ENCODE data around the gene HSPA12A.

HSPA12A gene, protein sequence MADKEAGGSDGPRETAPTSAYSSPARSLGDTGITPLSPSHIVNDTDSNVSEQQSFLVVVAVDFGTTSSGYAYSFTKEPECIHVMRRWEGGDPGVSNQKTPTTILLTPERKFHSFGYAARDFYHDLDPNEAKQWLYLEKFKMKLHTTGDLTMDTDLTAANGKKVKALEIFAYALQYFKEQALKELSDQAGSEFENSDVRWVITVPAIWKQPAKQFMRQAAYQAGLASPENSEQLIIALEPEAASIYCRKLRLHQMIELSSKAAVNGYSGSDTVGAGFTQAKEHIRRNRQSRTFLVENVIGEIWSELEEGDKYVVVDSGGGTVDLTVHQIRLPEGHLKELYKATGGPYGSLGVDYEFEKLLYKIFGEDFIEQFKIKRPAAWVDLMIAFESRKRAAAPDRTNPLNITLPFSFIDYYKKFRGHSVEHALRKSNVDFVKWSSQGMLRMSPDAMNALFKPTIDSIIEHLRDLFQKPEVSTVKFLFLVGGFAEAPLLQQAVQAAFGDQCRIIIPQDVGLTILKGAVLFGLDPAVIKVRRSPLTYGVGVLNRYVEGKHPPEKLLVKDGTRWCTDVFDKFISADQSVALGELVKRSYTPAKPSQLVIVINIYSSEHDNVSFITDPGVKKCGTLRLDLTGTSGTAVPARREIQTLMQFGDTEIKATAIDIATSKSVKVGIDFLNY

DNA sequence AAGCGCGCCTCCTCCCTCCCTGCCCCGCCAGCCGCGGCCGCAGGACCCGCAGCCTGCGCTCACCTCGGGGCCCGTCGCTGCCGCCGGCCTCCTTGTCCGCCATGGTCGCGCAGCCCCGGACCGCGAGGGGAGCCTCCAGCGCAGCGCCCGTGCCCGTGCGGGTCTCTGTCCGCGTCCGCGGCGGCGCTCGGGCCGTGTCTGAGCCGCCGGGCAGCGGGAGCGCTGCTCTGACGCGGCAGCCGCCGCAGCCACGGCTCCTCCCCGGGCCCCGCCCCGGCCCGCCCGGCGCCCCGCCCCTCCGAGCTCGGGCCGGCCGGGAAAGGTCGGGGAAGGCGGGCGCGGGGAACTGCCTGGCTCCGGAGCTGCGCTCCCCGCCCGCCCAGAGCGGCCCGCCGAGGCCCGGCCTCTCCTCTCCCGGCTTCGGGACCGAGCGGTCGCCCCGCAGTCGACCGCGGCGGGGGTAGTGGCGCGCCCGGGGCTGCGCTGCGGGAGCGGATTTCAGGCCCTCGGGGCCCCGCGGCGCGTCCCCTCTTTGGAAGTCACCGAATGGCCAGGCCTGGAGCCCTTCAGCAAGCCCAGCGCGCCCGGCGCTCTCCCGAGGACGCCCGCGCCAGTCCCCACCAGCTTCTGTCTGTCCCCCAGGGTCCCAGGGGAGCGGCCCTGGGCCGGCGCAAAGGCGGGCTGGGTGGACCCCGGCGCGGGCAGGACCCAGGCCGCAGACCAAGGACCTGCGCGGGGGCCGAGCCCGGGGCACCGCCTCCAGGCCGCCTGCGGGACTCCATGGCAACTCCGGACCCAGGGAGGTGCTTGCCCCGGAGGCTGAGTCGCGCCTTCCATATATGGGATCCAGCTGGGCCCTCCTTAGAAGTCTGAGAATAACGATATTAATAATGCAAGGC lies at the start of gene HSPA12A:
HSPA12A (minus strand) TSS at position 200 of the 899 bp plus-strand sequence; CDS start at position 103, 97 bp downstream.
- no peak for TF ChIP-seq GATA3 (IDR thresholded peaks at IDR 0.05; ENCODE audit: low read depth, low read length)
- TF ChIP-seq GATA2 (IDR thresholded peaks at IDR 0.05; ENCODE audit: low read depth, low read length), result no peak

DNA sequence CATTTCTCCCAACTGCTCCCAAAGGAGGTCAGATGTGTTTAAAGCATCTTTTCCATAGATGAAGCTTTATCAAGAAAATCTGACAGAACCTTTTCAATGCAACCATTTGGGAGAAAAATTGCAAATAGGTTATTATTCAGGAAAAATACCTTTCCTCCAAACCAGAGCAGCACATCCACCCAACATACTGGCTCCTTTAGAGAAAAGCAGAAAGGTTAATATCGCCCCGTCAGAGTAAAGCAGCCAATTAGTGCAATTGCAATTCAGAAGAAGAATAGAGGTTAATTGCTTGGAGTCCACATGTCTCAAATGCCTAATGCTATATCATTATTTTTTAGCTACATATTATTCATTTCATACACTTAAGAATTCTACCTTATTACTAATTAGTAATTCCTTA lies 48.9 kb upstream of the HSPA12A start:
- TF ChIP-seq GATA2 (IDR thresholded peaks at IDR 0.05; ENCODE audit: low read depth, low read length), result no peak
- no peak for TF ChIP-seq GATA3 (IDR thresholded peaks at IDR 0.05; ENCODE audit: low read depth, low read length)

DNA sequence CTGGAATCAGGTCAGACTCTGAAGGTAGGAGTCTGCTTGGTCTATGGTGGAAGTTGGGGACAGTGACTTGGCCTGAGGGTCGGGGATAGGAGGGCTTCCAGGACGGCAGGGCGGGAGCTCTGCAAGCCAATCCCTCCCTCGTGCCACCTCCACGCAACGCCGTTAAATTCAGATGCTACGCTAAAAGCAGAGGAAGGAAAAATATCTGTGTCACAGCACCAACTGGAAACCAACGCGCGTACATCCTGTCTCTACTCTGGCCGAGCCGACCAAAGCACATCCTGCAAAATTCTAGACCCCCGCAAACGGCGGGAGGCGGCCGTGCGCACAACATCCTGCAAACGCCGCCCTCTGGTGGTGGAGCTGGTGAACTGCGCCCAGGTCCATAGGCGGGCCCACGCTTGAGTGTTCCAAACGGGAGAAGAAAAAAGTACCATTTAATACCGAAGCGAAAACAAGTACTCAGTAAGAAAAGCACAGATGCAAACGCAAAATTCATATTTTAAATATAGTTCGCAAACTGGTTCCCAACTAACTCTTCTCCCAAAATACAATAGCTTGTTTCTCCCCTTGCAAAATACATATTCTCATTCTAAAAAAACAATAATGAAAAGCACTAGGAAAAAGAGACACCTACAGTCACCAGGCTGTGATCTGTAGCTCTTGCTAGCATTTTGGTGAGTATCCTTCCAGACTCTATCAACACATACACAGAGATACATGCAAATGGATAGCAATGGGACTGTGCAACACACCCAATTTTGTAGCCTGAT lies 45.7 kb upstream of the HSPA12A start:
- TF ChIP-seq GATA3 (IDR thresholded peaks at IDR 0.05; ENCODE audit: low read depth, low read length) (no peak), GATA2 (IDR thresholded peaks at IDR 0.05; ENCODE audit: low read depth, low read length) (no peak)

DNA sequence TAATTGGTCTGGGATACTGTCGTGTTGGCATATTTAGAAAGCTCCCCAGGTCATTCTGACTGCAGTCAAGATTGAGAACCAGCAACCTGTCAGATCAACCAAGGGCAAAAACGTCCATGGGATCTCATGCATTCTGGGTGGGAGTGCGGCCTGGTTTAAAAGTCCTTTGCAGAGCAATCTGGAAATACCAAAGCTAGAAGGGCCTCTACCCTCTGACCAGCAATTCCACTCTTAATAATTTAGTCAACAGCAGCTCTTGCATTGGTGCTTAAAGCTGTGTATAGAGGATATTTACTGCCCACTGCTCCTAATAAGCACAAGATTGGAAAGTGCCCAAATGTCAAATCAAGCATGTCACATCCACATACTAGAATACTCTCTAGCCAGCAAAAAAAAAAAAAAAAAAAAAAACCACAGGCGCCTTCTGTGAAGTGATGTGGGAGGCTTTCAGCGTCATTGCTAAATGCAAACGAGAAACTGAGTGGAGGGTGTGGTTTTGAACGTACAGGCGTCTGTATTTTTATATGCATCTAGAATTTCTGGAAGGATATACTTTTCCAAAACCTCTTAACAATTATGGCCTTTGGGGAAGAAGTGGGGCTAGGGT lies 44.8 kb upstream of the HSPA12A start:
- TF ChIP-seq GATA3 (IDR thresholded peaks at IDR 0.05; ENCODE audit: low read depth, low read length), result no peak
- no peak for TF ChIP-seq GATA2 (IDR thresholded peaks at IDR 0.05; ENCODE audit: low read depth, low read length)

DNA sequence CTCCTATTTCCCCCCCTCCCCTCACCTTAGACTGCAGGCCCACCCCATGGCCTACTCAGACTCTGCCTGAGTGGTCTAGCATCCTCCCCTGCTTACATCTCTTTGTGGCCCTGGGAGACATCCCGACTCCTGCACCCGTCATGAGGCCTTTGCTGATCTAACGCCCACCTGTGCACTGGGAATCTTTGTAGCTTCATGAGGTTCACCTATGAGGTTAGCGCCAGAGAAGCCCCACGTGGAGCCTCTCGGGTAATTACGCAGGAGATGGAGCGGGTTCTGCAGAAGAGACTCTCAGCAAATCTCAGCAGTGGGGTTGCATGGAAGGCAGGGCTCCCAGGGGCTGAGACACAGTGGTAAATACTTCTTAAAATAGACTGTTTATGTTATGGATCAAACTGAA lies 43.5 kb upstream of the HSPA12A start:
- TF ChIP-seq GATA2 (IDR thresholded peaks at IDR 0.05; ENCODE audit: low read depth, low read length) (no peak), GATA3 (IDR thresholded peaks at IDR 0.05; ENCODE audit: low read depth, low read length) (no peak)

DNA sequence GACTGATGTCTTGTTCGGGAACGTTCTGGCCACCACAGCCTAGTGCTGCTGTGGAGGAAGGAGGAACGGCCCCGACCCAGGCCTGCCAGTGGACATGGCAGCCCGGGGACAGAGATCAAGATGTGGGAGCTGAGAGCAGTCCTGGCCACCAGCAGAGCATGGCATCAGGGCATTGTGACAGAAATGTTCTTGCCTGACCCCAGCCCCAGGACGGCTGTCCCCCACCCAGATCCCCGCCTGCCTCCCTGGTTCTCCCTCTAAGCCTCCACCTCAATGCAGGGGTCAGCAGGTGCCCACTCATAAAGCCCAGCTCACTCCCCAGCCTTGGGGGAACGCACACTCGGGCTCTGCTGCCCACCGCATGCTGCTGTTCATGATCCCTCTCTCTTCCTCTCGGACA lies 42.9 kb upstream of the HSPA12A start:
- TF ChIP-seq GATA3 (IDR thresholded peaks at IDR 0.05; ENCODE audit: low read depth, low read length) (no peak), GATA2 (IDR thresholded peaks at IDR 0.05; ENCODE audit: low read depth, low read length) (no peak)

DNA sequence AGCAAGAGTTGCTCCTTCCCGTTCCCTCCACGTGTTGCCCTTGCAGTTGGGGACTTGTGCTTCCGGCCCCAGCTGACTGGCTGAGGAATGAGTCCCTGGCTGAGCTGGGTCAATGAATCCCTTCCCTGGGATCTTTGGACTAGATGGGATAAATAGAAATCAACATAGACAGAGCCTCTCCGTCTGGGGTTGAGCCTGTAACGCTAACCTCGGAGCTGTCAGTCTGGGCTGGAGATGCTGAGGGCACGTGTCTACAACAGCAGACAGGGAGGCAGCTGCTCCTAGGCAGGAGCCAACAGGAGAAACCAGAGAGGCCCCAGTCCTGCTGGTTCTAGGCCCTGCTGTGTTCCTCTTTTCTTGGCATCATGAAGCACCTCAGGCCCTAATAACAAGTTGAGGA lies 42.3 kb upstream of the HSPA12A start:
- TF ChIP-seq GATA3 (IDR thresholded peaks at IDR 0.05; ENCODE audit: low read depth, low read length) (no peak), GATA2 (IDR thresholded peaks at IDR 0.05; ENCODE audit: low read depth, low read length) (no peak)

DNA sequence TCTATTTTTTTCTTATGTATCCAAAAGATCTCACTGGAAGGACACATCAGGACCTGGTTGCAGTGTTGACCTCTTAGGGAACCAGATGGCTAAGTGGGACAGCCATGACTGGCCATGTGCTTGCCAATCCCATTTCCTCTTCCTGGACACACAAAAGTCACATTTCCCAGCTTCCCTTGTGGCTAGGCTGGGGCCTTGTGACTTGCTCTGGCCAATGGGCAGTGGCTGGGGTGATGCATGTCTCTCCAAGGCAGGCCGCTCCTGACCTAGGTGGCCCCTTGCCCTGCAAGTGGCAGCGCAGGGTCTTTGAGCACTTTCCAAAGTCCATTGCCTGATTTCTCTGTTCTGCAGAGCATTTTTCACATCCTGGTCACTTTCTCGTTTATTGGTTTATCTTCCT lies 41.7 kb upstream of the HSPA12A start:
- TF ChIP-seq GATA3 (IDR thresholded peaks at IDR 0.05; ENCODE audit: low read depth, low read length), result no peak
- no peak for TF ChIP-seq GATA2 (IDR thresholded peaks at IDR 0.05; ENCODE audit: low read depth, low read length)

DNA sequence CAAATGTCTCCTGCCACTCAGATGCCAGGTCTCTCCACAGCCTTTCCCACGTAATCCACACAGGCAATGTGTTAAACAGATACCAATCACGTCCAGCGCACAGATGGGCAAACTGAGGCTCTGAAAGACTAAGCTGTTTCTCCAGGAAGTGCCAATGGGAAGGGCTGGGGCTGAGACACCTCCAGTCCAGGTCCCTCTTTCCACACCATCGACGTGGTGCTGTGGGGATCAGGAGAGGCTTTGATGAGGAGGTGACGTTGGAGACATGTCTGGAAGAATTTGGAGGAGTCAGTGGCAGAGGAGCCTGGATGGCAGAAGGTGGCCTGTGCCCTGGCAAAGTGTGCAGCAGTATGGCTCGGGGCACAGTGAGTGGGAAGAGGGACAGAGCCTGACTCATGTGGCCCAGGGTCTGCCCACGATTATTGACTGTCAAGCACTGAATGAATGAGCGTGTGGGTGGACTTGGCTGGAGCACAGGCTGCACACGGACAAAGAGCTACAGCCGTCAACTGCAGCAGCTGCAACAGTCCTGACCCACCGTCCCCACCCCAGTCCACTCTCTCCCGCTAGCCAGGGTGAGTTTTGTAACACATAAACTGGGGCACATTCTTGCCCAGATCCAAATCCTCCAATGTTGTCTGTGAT lies 40.8 kb upstream of the HSPA12A start:
- TF ChIP-seq GATA2 (IDR thresholded peaks at IDR 0.05; ENCODE audit: low read depth, low read length), result no peak
- TF ChIP-seq GATA3 (IDR thresholded peaks at IDR 0.05; ENCODE audit: low read depth, low read length), result no peak

DNA sequence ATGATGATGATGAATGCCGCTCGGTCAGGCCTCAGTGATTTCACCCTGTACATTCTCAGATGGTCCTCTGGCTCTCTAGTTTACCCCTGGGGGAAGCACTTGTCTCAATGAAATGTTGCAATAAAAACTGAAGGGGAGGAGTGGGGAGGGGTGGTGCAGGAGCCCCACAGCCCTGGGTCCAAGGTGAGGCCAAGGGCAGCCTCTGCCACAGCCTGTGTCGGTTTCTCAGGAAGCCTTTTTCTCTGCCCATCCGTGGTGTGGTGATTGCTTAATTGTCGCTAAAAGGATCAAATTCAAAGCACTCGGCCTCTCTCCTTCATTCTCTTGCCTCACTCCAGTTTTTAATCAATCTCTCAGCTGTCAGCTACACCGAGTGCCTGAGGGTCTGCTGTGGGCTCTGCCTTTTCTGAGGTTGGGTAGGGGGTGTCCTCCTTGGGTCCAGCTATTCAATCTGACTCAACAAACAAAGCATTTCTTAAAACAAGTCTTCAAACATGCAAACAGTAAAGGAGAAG lies 39.1 kb upstream of the HSPA12A start:
- no peak for TF ChIP-seq GATA2 (IDR thresholded peaks at IDR 0.05; ENCODE audit: low read depth, low read length)
- TF ChIP-seq GATA3 (IDR thresholded peaks at IDR 0.05; ENCODE audit: low read depth, low read length), result no peak

DNA sequence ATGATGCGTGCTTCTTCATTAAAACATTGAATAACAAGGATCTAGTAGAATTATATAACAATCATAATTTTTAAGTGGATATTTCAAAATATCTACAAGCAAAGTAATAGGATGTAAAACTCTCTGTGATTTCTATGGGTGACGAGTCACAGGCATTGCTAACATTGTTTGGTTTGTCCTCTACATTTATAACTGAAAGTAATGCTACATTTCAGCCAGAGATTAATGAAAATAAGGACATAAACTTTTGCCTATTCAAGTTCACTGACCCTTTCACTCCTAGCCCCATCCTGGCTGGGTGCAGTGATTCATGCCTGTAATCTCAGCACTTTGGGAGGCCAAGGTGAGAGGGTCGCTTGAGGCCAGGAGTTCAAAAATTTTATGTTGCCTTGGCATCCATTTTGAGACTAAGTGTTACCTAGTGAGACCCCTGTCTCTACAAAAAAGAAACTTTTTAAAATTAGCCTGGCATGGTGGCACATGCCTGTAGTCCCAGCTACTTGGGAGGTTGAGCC lies 38.4 kb upstream of the HSPA12A start:
- TF ChIP-seq GATA2 (IDR thresholded peaks at IDR 0.05; ENCODE audit: low read depth, low read length) (no peak), GATA3 (IDR thresholded peaks at IDR 0.05; ENCODE audit: low read depth, low read length) (no peak)

DNA sequence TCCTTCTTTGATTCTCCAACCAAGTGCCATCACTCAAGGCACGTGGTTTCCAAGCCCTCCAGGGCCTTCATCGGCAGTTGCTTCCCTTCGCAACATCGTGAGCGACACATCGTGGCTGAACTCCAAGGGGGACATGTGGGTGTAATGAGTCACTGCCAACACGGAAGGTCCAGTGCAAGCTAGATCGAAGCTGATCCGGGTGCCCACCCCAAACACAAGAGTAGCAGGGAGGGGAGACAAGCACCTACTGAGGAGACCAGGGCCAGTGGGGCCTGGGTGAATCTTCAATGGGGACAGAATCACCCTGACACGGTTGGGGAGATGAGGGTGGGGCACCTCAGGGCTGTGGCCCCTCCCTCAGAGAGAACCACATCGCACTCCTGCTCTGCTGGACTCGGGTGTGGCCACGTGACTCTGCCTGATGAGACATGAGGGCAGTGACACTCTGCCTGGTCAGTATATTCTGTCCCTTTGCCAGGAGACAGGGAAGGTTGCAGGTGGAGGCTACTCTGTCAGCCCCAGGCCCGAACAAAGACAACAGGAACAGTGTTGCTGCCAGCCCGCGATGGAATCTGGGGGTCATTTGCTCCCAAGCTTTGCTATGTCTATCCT lies 36.8 kb upstream of the HSPA12A start:
- no peak for TF ChIP-seq GATA2 (IDR thresholded peaks at IDR 0.05; ENCODE audit: low read depth, low read length)
- TF ChIP-seq GATA3 (IDR thresholded peaks at IDR 0.05; ENCODE audit: low read depth, low read length), result no peak

Measured in SH-SY5Y (cell line).